HG03442 (cell line): ENCODE data around the gene AQP1.

Source experiments
- ATAC-seq: cut with Tn5 transposase; IDR thresholded peaks from one replicate; pipeline ENCODE4 v1.9.1; 2021; ENCODE audit warnings: mild to moderate bottlenecking, moderate library complexity; ENCODE audit not compliant: unreplicated experiment

AQP1 gene

DNA sequence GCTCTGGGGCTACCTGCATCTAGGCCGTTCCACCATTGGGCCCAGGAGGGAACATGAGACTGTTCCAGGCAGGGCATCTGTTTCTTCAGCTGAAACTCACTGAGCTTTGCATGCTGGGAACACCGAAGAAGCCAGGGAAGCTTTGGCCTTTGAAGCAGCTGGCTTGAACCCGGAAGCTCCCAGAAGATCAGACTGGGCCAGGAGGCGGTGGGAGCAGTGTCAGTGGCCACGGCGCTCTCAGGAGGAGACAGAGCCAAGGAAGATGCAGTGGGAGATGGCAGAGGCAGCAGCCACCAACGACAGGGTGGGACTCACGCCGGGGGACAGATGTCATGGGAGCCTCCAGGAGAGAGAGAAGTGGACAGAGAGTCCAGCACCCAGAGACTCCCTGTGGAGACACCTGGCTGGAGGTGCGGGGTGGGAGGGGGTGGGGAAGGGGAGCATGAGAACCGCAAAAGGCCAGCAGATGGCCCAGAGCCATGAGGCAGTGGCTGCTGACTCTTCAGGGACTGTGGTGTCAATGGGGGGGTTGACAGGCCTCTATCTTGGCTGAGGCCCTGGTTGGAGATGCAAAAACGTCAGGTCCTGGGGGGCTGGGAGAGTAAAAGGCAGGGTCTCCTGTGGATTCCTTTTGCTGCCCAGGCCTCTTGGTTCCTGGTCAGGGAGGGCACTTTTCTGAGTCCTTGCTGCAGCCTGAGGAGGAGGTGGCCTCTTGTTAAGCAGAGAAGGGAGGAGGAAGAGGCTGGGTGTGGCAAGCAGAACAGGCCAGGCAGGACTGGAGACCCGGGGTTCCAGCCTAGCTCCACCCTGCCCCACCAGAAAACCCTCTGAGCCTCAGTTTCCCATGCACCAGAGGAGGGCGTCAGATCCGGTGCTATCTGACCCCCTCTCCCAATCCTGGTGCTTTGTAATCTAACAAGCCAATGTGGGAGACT, 6.3 kb upstream of the AQP1 start:
- ATAC-seq: no peak

DNA sequence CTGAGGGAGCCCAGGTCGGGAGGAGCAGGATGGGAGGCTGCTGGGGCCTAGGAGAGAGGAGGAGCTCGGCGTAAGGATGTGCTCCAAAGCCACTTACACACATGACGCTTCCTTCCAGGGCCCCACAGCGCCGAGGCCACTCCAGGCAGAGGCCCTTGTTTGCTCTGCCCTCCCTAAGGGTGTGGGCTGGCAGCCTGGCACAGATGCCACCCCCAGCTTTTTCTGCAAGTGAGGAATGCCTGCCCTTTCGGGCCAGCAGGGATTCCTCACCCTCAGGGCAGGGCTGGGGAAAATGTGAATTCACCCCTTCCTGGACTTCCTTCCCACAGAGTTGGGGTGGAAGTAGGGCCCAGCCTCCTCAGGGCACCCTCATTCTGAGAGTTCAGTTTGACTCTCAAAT, 5.6 kb upstream of the AQP1 start:
- no peak for ATAC-seq

GRCh38 chr7:30906515-30907240, 5.0 kb upstream of the AQP1 start:
- no peak for ATAC-seq

DNA sequence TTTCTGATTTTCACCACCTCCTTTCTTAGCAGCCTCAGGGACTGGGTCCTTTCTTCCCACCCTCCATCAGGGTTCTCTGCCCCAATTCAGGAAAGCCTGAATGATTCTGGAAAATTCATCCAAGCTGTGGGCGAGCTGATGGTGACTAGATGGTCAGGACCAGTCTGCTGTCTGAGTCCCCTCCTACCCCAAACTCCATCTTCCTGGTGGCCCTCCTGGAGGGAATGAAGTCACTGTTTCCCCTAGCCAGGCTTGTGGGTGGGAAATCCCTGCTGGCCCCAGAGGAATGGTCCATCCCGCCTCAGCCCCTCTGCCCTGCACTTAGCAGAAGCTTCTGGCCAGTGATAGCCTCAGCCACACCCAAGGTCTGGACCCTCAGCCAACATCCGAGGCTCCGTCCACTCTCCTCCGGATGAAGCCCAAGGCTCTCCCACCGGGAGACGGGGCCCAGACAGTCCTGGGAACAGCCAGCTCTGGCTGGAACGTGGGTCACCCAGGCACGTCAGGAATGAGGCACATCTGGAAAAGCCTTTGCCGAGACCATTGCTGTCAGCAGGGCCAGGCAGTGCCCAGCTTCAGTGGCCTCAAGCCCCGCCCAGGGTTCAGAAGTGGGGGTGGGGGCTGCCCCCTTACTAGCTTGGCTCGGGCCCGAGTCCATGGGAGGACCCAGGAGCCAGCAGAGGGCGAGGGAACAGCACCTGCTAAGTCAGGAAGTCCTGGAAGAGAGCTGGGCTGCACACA, 4.0 kb upstream of the AQP1 start:
- ATAC-seq: no peak

- no peak for ATAC-seq
Measured at GRCh38 chr7:30908681-30909080, 3.0 kb upstream of the AQP1 start.

DNA sequence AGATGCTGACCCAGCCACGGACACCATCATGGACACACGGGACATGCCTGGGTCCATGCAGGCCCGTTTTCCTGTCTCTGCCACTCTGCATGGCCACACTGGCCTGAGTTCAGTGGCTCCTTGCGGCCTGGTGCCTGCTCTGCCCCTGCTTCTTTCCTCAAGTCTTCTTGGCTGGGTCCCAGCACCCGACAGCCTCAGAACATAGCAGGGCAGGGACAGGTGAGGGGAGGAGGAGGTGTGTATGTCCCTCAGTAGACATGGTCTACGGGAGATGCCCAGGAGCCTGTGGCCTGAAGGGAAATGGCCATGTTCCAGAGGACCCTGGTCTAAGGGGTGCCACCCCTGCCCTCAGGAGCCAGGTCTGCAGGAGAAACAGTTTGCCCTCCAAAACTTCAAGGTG, 2.2 kb upstream of the AQP1 start:
- ATAC-seq: no peak

DNA sequence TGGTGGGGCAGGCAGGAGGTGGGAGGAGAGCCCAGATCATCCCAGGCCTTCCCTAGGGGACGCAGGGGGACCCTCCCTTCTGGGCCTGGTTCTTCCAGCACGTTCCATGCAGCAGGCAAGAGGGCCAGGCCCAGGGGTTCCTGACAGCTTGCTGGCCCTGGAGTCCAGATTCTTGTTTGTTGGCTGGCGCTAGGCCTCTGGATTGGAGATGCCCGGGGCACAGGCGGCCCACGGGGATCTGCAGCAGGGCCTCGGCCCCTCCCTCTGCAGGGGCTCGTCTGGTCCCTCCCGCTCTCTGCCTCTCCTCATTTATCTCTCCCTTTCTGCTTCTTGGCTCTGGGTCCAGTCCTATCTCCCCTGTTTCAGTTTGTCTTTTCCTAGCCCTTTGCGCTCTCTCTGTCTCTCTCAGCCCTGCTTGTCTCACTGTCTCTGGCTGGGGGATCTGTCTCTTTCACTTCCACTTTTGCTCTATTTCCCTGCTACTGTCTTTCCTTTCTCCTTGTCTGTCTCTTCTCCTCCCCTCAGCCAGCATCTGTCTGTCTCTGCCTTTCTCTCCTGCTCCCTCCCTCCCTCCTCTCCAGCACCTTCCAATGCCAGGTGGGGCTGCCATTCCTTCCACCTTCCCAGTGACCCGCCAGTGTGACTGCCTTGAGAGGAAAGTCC, 1.1 kb upstream of the AQP1 start:
- no peak for ATAC-seq

DNA sequence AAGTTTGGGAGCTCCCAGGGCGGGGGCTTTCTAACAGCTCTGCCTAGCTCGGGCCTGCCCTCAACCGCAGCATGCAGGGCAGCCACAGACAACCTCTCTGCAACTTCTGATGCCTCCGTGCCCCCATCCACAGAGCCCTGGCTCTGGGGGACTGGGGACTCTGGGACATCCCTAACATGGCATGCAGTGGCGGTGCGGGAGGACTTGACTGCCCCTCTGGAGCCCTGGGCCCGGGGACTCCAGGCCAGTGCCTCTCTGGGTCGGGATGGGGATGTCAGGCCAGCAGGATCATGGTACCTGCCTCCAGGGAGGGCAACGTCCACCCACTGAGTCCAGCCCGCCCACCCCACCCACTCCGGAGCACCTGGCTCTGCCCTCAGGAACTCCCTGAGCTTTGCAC, 520 bp upstream of the AQP1 start:
- no peak for ATAC-seq

DNA sequence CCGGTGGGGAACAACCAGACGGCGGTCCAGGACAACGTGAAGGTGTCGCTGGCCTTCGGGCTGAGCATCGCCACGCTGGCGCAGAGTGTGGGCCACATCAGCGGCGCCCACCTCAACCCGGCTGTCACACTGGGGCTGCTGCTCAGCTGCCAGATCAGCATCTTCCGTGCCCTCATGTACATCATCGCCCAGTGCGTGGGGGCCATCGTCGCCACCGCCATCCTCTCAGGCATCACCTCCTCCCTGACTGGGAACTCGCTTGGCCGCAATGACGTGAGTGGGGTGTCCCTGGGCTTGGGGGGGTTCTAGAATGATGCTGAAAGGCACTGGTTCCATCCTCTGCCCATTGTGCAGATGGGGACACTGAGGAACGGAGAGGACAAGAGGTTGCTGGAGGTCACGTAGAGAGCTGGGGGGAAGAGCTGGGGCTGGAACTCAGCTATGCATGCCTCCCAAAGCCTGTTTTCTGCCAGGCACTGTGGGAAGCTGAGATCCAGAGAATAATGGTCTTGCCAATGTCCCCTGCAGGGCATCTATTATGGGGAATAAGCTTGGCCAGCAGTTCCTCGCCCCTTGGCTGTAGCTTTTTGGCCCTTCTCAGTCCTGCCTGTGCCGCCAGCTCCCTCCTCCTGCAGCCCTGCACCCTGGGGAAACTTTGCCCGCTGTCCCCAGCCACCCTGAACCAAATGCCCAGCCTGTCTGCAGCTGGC, 523 bp downstream of the AQP1 start:
- no peak for ATAC-seq

DNA sequence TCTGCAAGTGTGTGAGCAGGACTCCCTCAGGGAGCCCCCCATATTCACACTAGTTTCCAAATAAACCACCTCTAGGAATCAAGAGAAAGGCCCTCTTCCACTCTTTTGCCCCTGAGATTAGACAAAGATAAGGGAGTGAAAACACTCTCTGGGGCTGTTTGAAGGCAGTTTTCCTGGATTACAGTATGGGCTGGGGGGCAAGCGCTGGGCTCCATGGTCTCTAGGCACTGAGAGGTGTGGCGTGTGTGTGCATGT, 1.0 kb downstream of the AQP1 start:
- no peak for ATAC-seq

DNA sequence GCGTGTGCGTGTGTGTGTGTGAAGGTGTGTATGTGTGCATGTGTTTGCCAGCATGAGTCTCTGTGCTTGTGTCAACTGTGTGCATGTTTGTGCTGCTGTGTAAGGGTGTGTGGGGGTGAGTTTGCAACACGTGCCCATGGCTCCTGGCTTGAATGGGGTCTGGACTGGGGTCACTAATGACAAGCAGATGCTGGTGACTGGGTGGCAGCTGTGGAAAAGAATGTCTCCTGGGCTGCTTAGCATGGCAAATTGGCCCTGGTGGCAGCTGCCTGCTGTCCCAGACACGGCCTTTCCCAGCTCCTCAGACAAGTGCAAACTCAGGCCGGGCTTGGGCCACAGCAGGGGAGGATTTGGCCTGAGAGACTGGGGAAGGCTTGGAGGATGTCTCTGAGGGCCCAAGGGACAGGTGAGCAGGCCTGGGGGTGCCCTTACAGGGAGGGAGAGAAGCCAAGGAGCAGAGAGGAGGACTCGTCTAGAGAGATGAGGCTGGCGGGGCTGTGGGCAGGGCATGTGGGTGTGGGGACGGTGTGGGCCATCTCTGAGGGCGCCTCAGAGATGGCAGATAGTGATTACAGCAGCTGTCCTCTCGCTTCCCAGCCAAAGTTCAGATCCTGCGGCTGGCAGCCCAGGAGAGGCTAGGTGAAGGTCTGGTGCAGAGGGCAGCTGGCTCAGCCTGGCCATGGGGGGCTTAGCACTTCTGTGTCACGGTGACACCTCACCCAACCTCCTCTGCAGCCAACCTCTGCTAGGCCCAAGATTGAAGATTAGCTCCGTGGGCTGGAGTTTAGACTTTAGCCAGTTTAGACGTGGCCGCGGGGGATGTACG, 1.5 kb downstream of the AQP1 start:
- no peak for ATAC-seq

GRCh38 chr7:30913821-30914515, 2.3 kb downstream of the AQP1 start:
- no peak for ATAC-seq

- ATAC-seq: no peak
Measured at GRCh38 chr7:30914596-30914995, 2.9 kb downstream of the AQP1 start.

GRCh38 chr7:30915005-30915601, 3.5 kb downstream of the AQP1 start:
- no peak for ATAC-seq

GRCh38 chr7:30915751-30916150, 4.1 kb downstream of the AQP1 start:
- no peak for ATAC-seq

DNA sequence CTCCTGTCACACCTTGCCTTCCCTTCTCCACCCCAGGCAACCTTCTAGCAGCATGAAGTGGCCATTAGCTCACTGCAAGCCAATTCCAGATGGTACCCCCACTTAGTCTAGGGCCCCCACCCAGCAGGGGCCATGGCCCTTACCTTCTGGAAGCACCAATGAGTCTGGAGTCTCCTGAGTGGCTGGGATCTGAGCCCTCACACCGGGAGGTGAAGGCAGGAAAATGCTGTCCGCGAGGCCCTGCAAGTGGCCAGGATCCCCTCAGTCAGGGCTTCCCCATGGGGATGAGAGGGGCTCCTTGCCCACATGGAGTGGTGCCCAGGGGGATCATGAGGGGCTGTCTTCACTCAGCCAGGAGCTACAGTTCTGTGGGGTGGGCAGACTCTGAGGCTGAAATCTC, 4.6 kb downstream of the AQP1 start:
- no peak for ATAC-seq

- ATAC-seq: no peak
Measured at GRCh38 chr7:30916767-30917166, 5.1 kb downstream of the AQP1 start.

DNA sequence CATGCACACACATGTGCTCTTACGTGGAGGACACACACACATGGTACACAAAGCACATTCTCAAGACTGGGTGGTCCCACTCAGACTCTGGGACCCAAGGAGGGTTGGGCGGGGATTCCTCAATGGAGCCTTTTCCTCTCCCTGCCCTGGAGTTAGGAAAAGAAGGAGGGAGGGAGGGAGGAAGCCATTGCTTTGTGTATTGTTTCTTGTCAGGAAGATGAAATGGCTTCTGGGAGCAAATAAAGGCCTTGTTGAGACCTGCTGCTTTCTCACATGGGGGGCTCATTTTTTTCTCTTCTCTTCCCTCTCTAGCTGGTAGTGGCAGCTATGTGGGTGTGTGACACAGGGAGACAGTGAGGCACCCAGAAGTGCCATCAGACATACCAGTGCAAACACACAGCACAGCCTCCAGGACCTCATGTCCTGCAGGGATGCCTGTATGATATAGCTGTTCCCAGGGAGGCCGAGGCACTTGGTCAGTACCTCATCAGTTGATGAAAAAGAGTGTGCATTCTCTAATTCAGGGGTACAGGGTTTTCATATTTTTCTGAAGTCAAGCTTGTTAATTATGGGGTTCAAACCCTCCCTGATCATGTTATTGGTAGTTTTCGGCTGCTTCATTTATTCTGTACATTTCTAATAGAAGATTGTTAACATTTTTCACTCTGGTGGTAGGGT, 5.7 kb downstream of the AQP1 start:
- ATAC-seq: no peak
